CD4-positive, alpha-beta T cell treated with Interleukin-4 for 4 hours (primary cell): ENCODE data around the gene TCP11.

Source experiments
- DNase-seq: peaks from one replicate; pipeline ENCODE4 v3.0.0-alpha.2; 2020

TCP11 gene

DNA sequence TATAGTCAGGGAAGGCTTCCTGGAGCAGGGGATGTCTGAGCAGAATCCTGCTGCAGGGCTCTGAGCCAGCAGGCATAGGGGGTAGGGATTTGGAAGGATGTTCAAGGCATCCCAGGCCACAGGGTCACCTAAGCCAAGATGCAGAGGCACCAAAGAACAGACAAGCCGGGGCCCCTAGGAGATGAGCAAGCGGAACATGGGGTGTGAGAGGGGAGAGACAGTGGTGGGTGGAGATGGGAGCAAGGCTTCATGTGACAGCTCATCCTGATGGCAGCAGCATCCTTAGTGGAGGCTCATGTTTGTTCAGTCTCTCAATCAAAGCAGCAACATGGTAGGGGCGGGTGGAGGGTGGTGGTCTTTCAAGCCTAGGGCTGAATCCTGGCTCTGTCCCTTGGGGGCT is 29.8 kb upstream of the TCP11 start:
- DNase-seq: no peak

- DNase-seq: no peak
Measured at GRCh38 chr6:35170166-35170565, 29.0 kb upstream of the TCP11 start.

DNA sequence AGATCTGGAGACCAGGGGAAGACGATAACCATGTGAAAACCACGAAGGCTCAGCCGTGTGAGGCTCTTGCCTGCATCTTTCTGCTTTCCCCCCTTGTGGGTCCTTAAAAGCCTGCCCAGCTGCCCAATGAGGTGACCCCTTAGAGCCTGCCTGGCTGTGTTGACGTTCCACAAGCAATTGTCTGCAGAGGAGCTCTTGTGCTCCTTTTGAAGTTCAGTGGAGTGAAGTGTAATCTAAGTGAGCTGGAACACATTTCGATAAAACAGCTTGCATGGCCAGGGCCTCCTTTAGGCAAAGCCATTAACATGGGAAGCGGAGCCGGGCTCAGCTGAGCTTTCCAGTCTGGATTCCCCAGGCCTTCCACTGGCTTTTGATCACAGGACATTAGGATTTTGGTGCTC is 27.3 kb upstream of the TCP11 start:
- DNase-seq: no peak

GRCh38 chr6:35167505-35167904 is 26.4 kb upstream of the TCP11 start:
- no peak for DNase-seq

- no peak for DNase-seq
Measured at GRCh38 chr6:35166520-35166919, 25.4 kb upstream of the TCP11 start.

DNA sequence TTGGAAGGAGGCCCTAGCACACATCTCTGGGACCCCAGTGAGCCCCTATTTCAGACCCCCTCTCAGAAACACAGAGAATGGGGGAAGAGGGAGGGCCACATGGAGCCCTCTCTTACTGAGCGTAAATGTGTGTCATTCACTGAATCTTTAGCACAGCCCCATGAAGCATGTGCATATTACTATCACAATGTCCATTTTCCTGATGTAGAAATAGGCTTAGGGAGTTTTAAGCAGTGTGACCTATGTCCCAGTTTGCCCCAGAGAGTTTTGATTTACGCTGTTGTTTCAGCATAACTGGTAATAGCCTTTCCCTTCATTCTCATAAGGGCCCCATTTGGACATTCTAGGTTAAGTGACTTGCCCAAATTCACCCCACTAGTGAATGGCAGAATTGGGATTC is 25.0 kb upstream of the TCP11 start:
- DNase-seq: no peak

DNA sequence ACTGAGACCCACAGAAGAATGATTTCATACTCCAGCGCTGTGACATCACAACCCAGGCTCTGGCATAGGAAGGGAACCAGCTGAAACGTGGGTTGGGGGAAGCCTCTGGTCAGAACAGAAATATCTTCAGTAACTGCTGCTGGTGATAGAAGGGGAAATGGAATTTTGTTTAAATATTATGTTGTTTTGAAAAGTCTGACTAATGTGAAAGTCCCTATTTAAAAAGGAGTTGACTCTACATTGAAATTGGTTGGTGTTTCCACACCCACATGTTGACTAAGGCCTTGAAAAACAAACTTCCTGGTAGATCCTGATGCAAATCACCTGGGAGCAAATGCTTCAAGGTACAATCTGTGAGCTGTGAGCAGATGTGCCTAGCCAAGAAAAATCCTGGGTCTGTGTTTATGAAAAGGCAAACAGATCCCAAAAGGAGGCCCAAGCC is 24.5 kb upstream of the TCP11 start:
- no peak for DNase-seq

- DNase-seq: no peak
Measured at GRCh38 chr6:35164868-35165267, 23.7 kb upstream of the TCP11 start.

DNA sequence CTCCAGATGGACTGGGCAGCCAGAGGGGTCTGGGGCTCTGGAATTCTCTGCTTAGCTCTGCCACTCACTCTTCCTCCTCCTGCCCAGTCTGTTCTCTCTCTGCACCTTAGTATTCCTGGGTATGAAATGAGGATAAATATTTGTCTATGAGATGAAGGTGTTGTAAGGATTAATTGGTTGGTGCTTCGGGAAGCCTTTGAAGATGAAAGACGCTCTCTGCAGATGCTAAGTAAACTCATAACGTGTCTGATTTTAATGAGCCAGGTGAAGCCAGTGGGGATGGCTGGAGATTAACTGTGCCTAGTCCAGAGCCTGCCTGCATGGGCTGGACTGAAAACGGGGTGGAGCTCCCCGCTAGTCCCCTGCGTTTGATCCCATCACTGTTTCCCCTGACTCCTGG is 23.1 kb upstream of the TCP11 start:
- no peak for DNase-seq

GRCh38 chr6:35163836-35164235 is 22.7 kb upstream of the TCP11 start:
- no peak for DNase-seq

DNA sequence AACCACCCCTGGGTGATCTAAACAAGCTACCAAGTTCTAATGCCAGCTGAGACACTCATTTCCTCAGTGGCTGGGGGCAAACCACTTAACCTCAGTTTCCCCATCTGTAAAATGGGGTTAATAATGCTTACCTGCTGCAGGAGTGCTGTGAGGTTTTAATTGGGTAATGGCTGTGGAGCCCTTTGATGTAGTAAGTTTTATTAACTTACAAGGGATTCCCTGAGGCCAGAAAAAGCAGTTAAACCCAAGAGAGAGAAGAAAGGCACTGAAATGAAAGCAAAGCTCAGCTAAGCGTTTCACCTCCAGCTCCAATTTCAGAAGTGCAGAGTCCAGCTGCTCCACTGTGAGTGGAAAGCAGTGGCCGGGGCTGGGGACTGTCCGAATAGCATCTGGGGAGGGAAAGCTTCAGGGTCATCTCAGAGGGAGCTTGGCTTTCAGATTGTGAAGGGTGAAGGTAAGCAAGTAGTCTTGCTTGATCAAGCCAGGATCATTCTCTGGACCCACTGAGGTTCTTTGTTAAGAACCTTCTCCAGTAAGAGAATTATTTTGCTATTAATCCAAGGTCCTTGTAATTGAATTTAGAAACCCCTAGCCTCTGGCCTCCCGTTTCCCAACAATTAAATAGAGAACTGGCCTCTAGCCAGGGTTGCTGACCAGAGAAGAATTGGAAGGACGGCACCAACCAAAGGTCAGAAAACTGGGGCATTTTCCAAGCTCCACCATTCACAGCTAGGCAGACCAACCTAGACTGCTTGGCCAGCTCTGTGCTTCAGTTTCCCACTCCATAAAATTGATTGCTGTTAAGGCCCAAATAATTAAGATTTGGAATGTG is 20.9 kb upstream of the TCP11 start:
- no peak for DNase-seq

DNA sequence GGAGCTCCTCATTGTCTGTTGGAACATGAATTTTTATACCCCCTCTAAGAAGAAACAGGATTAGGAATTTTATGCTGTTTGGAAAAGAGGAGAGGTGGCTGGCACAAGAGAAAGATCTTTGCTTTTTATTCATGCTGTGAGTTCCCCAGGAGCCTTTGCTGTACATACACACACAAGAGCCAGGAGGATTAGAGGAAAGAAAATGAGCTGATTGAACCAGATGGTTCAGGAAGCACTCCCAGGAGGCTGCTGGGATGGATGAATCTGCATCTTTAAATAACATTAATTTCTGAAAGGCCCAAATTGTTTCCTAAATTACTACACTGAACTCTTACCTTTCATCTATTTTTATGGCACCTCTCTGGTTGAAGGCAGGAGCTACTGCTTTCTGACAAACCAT is 20.1 kb upstream of the TCP11 start:
- DNase-seq: no peak

DNA sequence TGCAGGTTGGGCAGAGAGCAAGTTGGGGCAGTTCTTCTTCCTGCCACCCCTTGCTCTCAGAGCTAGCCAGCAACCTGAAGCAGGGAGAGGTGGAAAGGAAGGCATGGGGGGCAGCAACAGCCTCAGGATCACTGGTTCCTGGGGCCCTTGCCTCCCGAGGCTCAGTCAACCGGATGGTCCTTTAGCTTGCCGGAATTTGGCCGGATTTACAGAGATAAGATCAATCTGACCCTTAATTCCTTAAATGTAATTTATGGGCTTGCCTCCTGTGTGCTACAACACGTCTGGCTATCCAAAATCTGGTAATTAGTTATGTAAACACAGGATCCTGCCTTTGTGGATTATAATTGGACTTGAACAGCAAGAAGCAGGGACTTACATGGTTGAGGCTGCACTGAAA is 19.5 kb upstream of the TCP11 start:
- no peak for DNase-seq

DNA sequence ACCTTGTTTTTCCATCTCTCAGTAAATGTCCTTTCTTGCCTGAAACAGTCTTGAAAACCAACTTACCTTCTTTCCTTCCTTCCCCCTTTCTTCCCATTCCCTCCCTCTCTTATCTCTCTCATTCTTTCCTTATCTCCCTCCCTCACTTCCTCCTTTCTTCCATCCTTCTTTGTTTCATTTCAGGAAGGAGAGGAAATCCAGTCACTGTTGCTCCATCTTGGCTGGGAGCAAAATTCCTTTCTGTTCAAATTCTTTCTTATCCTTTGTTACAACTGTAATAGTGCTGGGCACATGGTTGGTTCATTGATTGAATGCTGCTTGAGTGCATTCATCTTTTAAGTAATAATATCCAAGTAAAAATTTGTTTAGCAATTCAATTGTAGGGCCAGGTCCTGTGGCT is 17.4 kb upstream of the TCP11 start:
- DNase-seq: no peak

GRCh38 chr6:35154947-35155346 is 13.8 kb upstream of the TCP11 start:
- no peak for DNase-seq

- DNase-seq: no peak
Measured at GRCh38 chr6:35154262-35154661, 13.1 kb upstream of the TCP11 start.

DNA sequence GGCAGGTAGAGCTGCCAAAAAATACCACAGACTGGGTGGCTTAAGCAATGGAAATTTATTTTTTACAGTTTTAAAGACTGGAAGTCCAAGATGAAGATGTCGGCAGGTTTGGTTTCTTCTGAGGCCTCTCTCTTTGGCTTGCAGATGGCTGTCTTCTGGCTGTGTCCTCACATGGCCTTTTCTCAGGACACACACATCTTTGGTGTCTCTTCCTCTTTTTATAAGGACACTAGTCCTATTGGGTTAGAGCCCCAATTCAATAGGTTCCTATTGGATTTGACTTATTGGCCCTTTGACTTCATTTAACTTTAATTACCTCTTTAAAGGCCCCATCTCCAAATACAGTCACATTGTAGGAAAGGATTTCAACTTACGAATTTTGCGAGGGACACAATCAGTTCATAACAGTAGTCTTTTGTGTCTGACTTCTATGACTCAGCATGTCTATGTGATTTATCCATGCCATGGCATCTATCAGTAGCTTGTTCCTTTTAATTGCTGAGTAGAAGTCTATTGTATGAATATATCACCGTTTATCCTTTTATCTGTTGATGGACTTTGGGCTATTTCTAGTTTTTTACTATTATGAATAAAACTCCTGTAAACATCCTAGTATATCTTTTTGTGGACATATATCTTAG is 11.0 kb upstream of the TCP11 start:
- DNase-seq: no peak

DNA sequence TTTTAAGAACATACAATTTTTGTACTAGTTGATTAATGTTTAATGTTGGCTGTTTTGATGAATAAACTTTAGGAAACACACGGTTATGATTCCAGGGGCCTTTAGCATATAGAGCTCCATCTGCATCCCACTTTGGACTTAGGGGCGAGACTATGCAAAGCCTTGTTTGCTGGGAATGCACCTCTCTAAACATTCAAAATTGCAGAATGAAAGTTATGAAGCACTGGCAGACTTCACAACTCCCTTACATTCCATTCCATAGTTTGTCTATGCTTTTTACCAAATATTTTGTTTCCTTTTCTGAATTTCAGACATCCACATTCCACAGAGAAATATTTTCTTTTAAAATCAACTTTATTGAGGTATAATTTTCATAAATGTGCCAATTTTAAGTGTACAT is 10.3 kb upstream of the TCP11 start:
- no peak for DNase-seq

DNA sequence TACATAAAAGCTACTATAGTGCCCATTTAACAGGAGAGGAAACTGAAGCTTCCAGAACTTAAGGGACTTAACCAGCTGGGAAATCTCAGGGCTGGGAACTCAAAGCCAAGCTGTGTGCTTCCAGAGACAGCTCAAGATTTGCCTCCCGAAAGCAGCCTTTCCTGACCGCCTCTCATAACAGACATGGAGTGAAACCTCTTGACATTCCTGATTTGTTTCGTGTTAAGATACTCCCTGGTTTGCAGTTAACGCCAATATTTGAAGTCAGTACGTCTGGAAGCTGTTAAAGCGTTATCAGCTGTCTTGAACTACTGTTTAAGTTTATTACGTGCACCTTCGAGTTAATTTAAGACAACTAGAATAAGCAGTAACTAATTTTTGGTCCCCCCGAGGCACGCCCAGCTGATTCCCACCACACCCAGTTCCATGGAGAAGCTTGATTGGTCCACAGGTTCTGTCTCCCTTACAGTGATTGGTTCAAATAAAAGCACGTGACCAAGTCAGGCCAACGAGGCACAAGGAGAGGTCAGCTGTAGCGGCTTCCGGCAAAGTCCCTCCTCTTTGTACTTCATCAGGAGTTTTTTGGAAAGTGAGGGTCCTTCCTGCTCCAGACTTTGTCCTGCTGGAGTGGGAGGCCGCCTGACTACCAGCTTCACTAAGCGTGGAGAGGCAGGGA is 8.9 kb upstream of the TCP11 start:
- DNase-seq: no peak

DNA sequence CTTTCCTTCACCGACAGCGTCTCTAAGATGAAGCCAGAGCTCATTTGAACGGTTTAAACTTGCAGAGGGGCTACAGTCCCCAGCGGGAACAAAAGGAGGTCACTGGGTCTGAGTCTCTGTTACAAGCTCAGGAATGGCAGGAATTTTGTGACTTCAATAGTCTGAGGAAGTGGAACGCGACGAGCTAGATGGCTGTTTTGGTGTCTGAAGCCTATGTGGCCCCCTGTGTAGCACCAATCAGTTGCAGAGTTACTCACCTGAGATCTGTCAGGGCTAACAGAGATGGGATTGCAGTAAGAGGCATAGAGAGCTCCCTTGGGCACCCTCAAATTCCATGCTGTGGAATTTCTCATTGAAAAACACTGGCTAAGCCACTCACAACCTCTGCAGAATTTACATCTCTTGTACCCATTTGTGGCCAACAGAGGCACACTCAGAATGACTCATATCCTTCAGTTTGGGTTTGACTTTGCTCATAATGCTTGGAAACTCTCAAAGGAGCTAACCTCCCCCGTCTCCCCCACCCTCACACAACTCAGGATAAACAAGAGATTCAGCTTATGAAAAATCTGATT is 7.1 kb upstream of the TCP11 start:
- DNase-seq: no peak

- DNase-seq: no peak
Measured at GRCh38 chr6:35147486-35147885, 6.3 kb upstream of the TCP11 start.

DNA sequence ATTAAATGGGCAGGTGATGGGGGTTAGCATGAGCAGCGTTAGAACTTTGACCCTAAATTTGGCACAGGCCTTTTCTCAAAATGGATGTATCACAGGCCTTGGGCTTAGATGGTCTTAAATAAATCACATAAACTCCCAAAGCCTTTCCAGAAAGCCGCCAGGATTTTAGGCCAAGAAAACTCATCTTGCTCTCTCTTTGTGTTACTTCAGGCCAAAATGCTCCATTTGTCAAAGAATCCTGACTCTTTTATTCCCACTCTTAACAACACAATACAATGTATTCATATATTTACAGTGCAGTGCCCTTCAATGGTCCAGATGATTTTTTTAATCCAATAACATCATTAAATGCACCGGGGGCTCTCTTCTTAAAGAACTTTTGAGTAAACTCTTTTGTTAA is 5.9 kb upstream of the TCP11 start:
- no peak for DNase-seq

DNA sequence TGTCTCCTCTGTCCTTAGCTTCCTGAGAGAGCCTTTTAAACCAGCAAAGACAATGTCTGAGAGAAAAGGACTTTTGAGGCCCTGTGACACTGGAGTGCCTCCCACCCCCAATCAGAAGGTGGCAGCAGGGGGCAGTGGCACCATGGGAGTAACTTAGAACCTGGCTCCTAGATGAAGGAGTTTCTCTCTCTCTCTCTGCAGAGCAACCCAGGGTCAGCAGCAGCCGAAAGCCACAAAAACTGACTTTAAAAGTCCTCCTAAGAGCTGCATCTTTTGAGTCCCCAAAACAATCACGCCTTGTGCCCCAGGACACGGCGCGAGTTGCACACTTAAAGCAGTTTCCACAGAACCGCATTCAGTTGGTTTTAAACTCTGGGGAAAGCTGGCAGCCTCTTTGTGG is 5.3 kb upstream of the TCP11 start:
- no peak for DNase-seq

GRCh38 chr6:35145757-35146156 is 4.6 kb upstream of the TCP11 start:
- no peak for DNase-seq
